GM18502 (cell line): ENCODE measurements around the gene HGD.
A peak's percentile ranks its signal among the peaks of the same experiment; 100 is the strongest.

Experiments
- ATAC-seq: cut with Tn5 transposase; IDR thresholded peaks from one replicate; pipeline ENCODE4 v1.9.1; 2021; ENCODE audit warnings: mild to moderate bottlenecking; ENCODE audit not compliant: unreplicated experiment, poor library complexity

HGD gene

GRCh38 chr3:120682095-120682681 is at the start of gene HGD:
HGD (minus strand) TSS chr3:120682239; CDS start chr3:120682111, 128 bp downstream.
- no peak for ATAC-seq

GRCh38 chr3:120730576-120731542 is 48.8 kb upstream of the HGD start:
- ATAC-seq, result no peak

- no peak for ATAC-seq
These were observed 44.8 kb upstream of the HGD start for GRCh38 chr3:120726791-120727190.

- peak; percentile 82 for ATAC-seq
These were observed 37.3 kb upstream of the HGD start for GRCh38 chr3:120719167-120719834.

- ATAC-seq, result no peak
These were observed 31.2 kb upstream of the HGD start for GRCh38 chr3:120713262-120713661.

- no peak for ATAC-seq
These were observed 28.3 kb upstream of the HGD start for GRCh38 chr3:120710369-120710768.

GRCh38 chr3:120708408-120708807 is 26.4 kb upstream of the HGD start:
- peak; percentile 88 for ATAC-seq

GRCh38 chr3:120706950-120707349 is 24.9 kb upstream of the HGD start:
- ATAC-seq, result no peak

- no peak for ATAC-seq
These were observed 24.0 kb upstream of the HGD start for GRCh38 chr3:120705884-120706582.

GRCh38 chr3:120699333-120699732 is 17.3 kb upstream of the HGD start:
- ATAC-seq, result no peak

GRCh38 chr3:120693439-120694171 is 11.6 kb upstream of the HGD start:
- no peak for ATAC-seq

- ATAC-seq, result no peak
These were observed 7.4 kb upstream of the HGD start for GRCh38 chr3:120689395-120689794.

GRCh38 chr3:120688121-120688520 is 6.1 kb upstream of the HGD start:
- peak; percentile 99 for ATAC-seq

GRCh38 chr3:120685411-120685810 is 3.4 kb upstream of the HGD start:
- ATAC-seq, result no peak

- ATAC-seq, result no peak
These were observed 2.9 kb upstream of the HGD start for GRCh38 chr3:120684896-120685295.

GRCh38 chr3:120683671-120684301 is 1.7 kb upstream of the HGD start:
- no peak for ATAC-seq

GRCh38 chr3:120683213-120683612 is 1.2 kb upstream of the HGD start:
- ATAC-seq, result no peak

GRCh38 chr3:120681506-120682038 is 467 bp downstream of the HGD start:
- ATAC-seq, result no peak

GRCh38 chr3:120681018-120681417 is 1.0 kb downstream of the HGD start:
- ATAC-seq, result no peak
